Neuron (in vitro differentiated cells): ENCODE results near the gene MYH11.
"Not testable (repeated sequence)": the region's sequence is repeated elsewhere in the genome, so short reads cannot be mapped to it uniquely, and the experiment has no call there.

Experiments
- H2AFZ ChIP-seq: one replicate; pipeline ENCODE4 v1.6.1; 2013; ENCODE audit warnings: low read depth, mild to moderate bottlenecking, inconsistent platforms, low read length, moderate library complexity
- H3K27me3 ChIP-seq: one replicate; pipeline ENCODE4 v1.6.1; 2013; ENCODE audit warnings: low read length; ENCODE audit not compliant: insufficient read depth
- H3K36me3 ChIP-seq: one replicate; pipeline ENCODE4 v1.6.1; 2013; ENCODE audit warnings: low read length; ENCODE audit not compliant: insufficient read depth
- H3K4me1 ChIP-seq: one replicate; pipeline ENCODE4 v1.6.1; 2013; ENCODE audit warnings: low read length; ENCODE audit not compliant: insufficient read depth
- H3K4me3 ChIP-seq: 2 replicates; pipeline ENCODE4 v1.5.1; 2013; ENCODE audit warnings: mild to moderate bottlenecking, low read length, moderate library complexity
- H3K9me3 ChIP-seq: one replicate; pipeline ENCODE4 v1.6.1; 2013; ENCODE audit warnings: low read length

MYH11 gene

GRCh38 chr16:15865742-15866141 is 8.9 kb upstream of the MYH11 start:
- Histone ChIP-seq H2AFZ (no peak overlapping the region), H3K4me3 (no peak overlapping the region), H3K4me1 (no peaks in the 10 kb centered on the region), H3K9me3 (no peaks in the 10 kb centered on the region), H3K27me3 (peaks cover 2% of the 10 kb centered on the region), H3K36me3 (peaks cover 31% of the 10 kb centered on the region)

- H3K27me3 ChIP-seq = peaks cover 2% of the 10 kb centered on the region
- H3K36me3 ChIP-seq = peaks cover 24% of the 10 kb centered on the region
- H3K4me1 ChIP-seq = no peaks in the 10 kb centered on the region
- H3K9me3 ChIP-seq = no peaks in the 10 kb centered on the region
- H3K4me3 ChIP-seq = no peak overlapping the region
- no peak overlapping the region for H2AFZ ChIP-seq
Observed at GRCh38 chr16:15864939-15865338, 8.1 kb upstream of the MYH11 start.

- no peak overlapping the region for H2AFZ ChIP-seq
- H3K27me3 ChIP-seq = peaks cover 26% of the 10 kb centered on the region
- H3K36me3 ChIP-seq = peaks cover 14% of the 10 kb centered on the region
- peaks cover 2% of the 10 kb centered on the region for H3K4me1 ChIP-seq
- no peak overlapping the region for H3K4me3 ChIP-seq
- no peaks in the 10 kb centered on the region for H3K9me3 ChIP-seq
Observed at GRCh38 chr16:15861996-15862395, 5.2 kb upstream of the MYH11 start.

GRCh38 chr16:15858921-15859668 is 2.3 kb upstream of the MYH11 start:
- H3K27me3 ChIP-seq = peaks cover 46% of the 10 kb centered on the region
- no peaks in the 10 kb centered on the region for H3K9me3 ChIP-seq
- no peak overlapping the region for H2AFZ ChIP-seq
- no peaks in the 10 kb centered on the region for H3K36me3 ChIP-seq
- H3K4me3 ChIP-seq = no peak overlapping the region
- peaks cover 2% of the 10 kb centered on the region for H3K4me1 ChIP-seq

- Histone ChIP-seq H3K4me1 (peaks cover 2% of the 10 kb centered on the region), H3K9me3 (no peaks in the 10 kb centered on the region), H3K36me3 (no peaks in the 10 kb centered on the region), H3K4me3 (peak overlapping the region; percentile 24), H3K27me3 (peaks cover 48% of the 10 kb centered on the region), H2AFZ (peak overlapping the region; percentile 89)
Observed at GRCh38 chr16:15857724-15858560, 1.1 kb upstream of the MYH11 start.

GRCh38 chr16:15856182-15856581 is 646 bp downstream of the MYH11 start:
- peaks cover 47% of the 10 kb centered on the region for H3K27me3 ChIP-seq
- H2AFZ ChIP-seq = no peak overlapping the region
- peaks cover 2% of the 10 kb centered on the region for H3K4me1 ChIP-seq
- no peak overlapping the region for H3K4me3 ChIP-seq
- H3K36me3 ChIP-seq = no peaks in the 10 kb centered on the region
- H3K9me3 ChIP-seq = no peaks in the 10 kb centered on the region

GRCh38 chr16:15855704-15856003 is 1.2 kb downstream of the MYH11 start:
- peaks cover 47% of the 10 kb centered on the region for H3K27me3 ChIP-seq
- no peaks in the 10 kb centered on the region for H3K36me3 ChIP-seq
- H3K4me1 ChIP-seq = peaks cover 2% of the 10 kb centered on the region
- H3K9me3 ChIP-seq = no peaks in the 10 kb centered on the region
- H3K4me3 ChIP-seq = no peak overlapping the region
- no peak overlapping the region for H2AFZ ChIP-seq

- Histone ChIP-seq H2AFZ (no peak overlapping the region), H3K36me3 (no peaks in the 10 kb centered on the region), H3K4me1 (peaks cover 2% of the 10 kb centered on the region), H3K9me3 (no peaks in the 10 kb centered on the region), H3K4me3 (no peak overlapping the region), H3K27me3 (peaks cover 47% of the 10 kb centered on the region)
Observed at GRCh38 chr16:15854906-15855703, 1.7 kb downstream of the MYH11 start.

- no peak overlapping the region for H3K4me3 ChIP-seq
- no peak overlapping the region for H2AFZ ChIP-seq
- H3K36me3 ChIP-seq = no peaks in the 10 kb centered on the region
- H3K27me3 ChIP-seq = peaks cover 42% of the 10 kb centered on the region
- H3K4me1 ChIP-seq = peaks cover 2% of the 10 kb centered on the region
- no peaks in the 10 kb centered on the region for H3K9me3 ChIP-seq
Observed at GRCh38 chr16:15854061-15854460, 2.8 kb downstream of the MYH11 start.

GRCh38 chr16:15853021-15853420 is 3.8 kb downstream of the MYH11 start:
- peaks cover 2% of the 10 kb centered on the region for H3K4me1 ChIP-seq
- H3K9me3 ChIP-seq = no peaks in the 10 kb centered on the region
- peaks cover 37% of the 10 kb centered on the region for H3K27me3 ChIP-seq
- H3K4me3 ChIP-seq = no peak overlapping the region
- no peak overlapping the region for H2AFZ ChIP-seq
- no peaks in the 10 kb centered on the region for H3K36me3 ChIP-seq

- H3K4me1 ChIP-seq, H2AFZ ChIP-seq, H3K9me3 ChIP-seq, H3K36me3 ChIP-seq, H3K4me3 ChIP-seq: not testable (repeated sequence)
- peaks cover 20% of the 10 kb centered on the region for H3K27me3 ChIP-seq
Observed at GRCh38 chr16:15850555-15850954, 6.3 kb downstream of the MYH11 start.

- Histone ChIP-seq H3K4me3 (no peak overlapping the region), H2AFZ (no peak overlapping the region), H3K36me3 (no peaks in the 10 kb centered on the region), H3K9me3 (no peaks in the 10 kb centered on the region), H3K27me3 (peaks cover 13% of the 10 kb centered on the region), H3K4me1 (no peaks in the 10 kb centered on the region)
Observed at GRCh38 chr16:15849209-15849981, 7.4 kb downstream of the MYH11 start.
